WERI-Rb-1 (cell line): Measurements from ENCODE around the gene TBX2.

Source experiments
- DNase-seq: peaks from one replicate; pipeline ENCODE4 v3.0.0-alpha.2; 2020
- H3K27ac ChIP-seq: fragments of 250-450 bp; sonication (Bioruptor Pico); 2 replicates; pipeline ENCODE4 v1.5.1; 2020; ENCODE audit warnings: mild to moderate bottlenecking, moderate library complexity
- H3K27me3 ChIP-seq: fragments of 250-450 bp; sonication (Bioruptor Pico); 2 replicates; pipeline ENCODE4 v1.5.1; 2021; ENCODE audit warnings: mild to moderate bottlenecking, low read depth, moderate library complexity; ENCODE audit not compliant: insufficient read depth, severe bottlenecking
- H3K36me3 ChIP-seq: fragments of 250-450 bp; sonication (Bioruptor Pico); 2 replicates; pipeline ENCODE4 v1.5.1; 2020; ENCODE audit warnings: mild to moderate bottlenecking, moderate library complexity
- H3K4me3 ChIP-seq: 2 replicates; pipeline ENCODE4 v1.5.1; 2011; ENCODE audit warnings: low read depth, mild to moderate bottlenecking, control low read depth, low read length
- H3K9me3 ChIP-seq: fragments of 250-450 bp; sonication (Bioruptor Pico); 2 replicates; pipeline ENCODE4 v1.5.1; 2021; ENCODE audit warnings: mild to moderate bottlenecking, moderate library complexity; ENCODE audit not compliant: severe bottlenecking
- CTCF ChIP-seq: IDR thresholded peaks from 2 replicates; pipeline ENCODE4 v1.5.1; 2011; ENCODE audit warnings: low read depth, mild to moderate bottlenecking, control low read depth, inconsistent platforms, low read length

TBX2 gene

GRCh38 chr17:61372436-61372835 lies 27.2 kb upstream of the TBX2 start:
- Histone ChIP-seq H3K27me3 (no peaks in the 10 kb centered on the region), H3K27ac (no peak overlapping the region), H3K9me3 (no peaks in the 10 kb centered on the region), H3K36me3 (no peaks in the 10 kb centered on the region), H3K4me3 (no peak overlapping the region)
- no peak for DNase-seq
- no peak for TF ChIP-seq CTCF

GRCh38 chr17:61376931-61377838 lies 22.5 kb upstream of the TBX2 start:
- DNase-seq, result no peak
- Histone ChIP-seq H3K4me3 (no peak overlapping the region), H3K36me3 (no peaks in the 10 kb centered on the region), H3K27me3 (no peaks in the 10 kb centered on the region), H3K27ac (no peak overlapping the region), H3K9me3 (no peaks in the 10 kb centered on the region)
- no peak for TF ChIP-seq CTCF

- Histone ChIP-seq H3K4me3 (no peak overlapping the region), H3K9me3 (no peaks in the 10 kb centered on the region), H3K27ac (no peak overlapping the region), H3K36me3 (no peaks in the 10 kb centered on the region), H3K27me3 (no peaks in the 10 kb centered on the region)
- TF ChIP-seq CTCF, result no peak
- no peak for DNase-seq
Measured at GRCh38 chr17:61378658-61379456, 20.8 kb upstream of the TBX2 start.

GRCh38 chr17:61379457-61380216 lies 20.0 kb upstream of the TBX2 start:
- H3K27ac ChIP-seq, result no peak overlapping the region

More at GRCh38 chr17:61379457-61380216, 20.0 kb upstream of the TBX2 start:
- Histone ChIP-seq H3K4me3 (no peak overlapping the region), H3K9me3 (no peaks in the 10 kb centered on the region), H3K27me3 (no peaks in the 10 kb centered on the region), H3K36me3 (no peaks in the 10 kb centered on the region)
- no peak for DNase-seq
- TF ChIP-seq CTCF, result no peak
